Stimulated activated CD4-positive, alpha-beta T cell treated with anti-CD3 and anti-CD28 coated beads, Interleukin-1b, Interleukin-23, amount 100 ng/mL, for 24 hours (primary cell): ENCODE results near the gene LAMA3.

Source experiments
- DNase-seq, 4 experiments: peaks; one replicate each; pipeline ENCODE4 v3.0.0-alpha.2; 2020; ENCODE audit warnings: low read depth in 4 of 4, low spot score in 1 of 4

The LAMA3 gene

DNA sequence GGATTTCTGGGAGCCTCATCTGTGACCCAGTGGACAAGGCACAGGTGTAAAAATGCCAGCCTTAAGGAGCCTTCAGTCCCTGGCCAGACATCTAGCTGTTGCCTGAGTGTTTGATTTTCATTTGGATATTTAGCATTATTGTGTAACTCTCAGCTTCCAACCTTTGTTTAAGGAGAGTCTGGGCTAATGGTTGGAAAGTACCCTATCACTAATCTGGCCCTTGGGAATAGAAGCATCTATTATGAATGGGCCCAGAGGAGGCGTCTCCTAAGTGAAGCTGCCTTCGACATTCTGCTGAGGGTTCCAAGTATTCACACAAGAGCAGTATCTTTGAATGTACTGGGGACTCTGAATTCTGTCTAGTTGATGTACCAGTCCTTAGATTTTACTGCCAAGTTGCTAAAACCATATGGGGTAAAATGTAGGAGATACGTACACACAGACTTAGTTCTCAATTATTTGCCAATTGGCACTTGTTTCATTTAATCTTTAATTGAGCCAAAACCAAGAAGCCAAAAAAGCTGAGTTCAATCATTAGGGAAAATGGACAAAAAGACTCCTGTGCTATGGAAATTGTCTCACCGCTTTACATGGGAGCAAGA is 19.3 kb upstream of the LAMA3 start:
- DNase-seq, result no peak

- DNase-seq, result no peak
Observed at GRCh38 chr18:23671564-23671963, 17.7 kb upstream of the LAMA3 start.

DNA sequence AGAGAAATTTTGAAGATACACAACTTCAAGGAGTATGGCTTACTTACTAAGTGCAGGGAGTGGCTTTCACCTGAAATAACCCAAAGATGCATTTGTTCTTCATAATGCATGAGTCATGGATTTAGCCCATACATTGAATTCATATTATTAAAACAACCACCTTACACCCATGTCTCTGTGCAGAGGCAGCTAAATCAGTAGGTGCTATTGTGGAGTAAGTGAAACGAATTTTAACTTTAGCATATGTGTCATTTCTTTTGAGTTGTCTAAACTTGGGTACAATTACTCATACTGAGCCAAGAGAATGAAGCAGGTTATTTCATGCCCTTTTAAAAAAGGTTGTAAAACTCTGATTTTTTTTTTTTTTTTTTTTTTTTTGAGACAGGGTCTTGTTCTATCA is 15.5 kb upstream of the LAMA3 start:
- no peak for DNase-seq

GRCh38 chr18:23675236-23675635 is 14.0 kb upstream of the LAMA3 start:
- DNase-seq, result no peak

GRCh38 chr18:23675896-23676295 is 13.4 kb upstream of the LAMA3 start:
- DNase-seq, result no peak

GRCh38 chr18:23682045-23682444 is 7.2 kb upstream of the LAMA3 start:
- DNase-seq, result no peak

- no peak for DNase-seq
Observed at GRCh38 chr18:23682472-23682871, 6.8 kb upstream of the LAMA3 start.

DNA sequence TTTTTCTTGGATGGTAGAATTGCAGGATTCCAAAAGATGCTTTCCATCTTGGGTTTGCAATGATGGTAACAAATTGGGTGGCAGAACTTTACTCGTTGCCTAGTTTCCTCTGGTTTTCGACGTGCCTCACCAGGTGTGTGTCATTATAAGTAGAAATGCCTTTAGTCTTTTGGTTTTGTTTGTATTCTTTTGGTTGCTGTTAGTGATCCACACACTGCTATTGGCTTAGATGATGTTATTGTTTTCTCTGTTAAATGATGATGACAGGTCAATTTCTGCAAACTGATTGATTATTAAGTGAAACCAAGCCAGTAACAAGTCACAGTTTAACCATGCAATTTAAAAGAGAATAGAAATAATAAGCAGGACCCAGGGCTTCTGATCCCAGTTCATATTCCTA is 6.1 kb upstream of the LAMA3 start:
- DNase-seq, result no peak

DNA sequence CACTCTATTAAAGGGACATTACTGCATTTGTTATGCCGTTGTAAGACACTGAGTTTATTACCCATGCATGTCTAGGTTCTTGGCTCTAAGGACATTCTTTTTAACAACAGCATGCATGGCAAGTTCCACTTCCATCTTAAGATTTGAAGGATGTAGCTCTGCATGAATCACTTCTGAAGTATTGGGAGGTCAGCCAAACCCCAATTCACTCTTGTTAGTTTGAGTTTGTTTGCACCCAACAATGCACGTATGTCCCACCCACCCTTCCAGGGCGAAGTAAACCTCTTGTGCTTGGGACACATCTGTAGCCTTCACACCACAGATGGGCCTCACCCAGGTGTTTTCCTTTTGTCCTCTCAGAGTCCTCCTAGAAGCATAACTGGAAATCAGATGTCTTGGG is 5.6 kb upstream of the LAMA3 start:
- no peak for DNase-seq

DNA sequence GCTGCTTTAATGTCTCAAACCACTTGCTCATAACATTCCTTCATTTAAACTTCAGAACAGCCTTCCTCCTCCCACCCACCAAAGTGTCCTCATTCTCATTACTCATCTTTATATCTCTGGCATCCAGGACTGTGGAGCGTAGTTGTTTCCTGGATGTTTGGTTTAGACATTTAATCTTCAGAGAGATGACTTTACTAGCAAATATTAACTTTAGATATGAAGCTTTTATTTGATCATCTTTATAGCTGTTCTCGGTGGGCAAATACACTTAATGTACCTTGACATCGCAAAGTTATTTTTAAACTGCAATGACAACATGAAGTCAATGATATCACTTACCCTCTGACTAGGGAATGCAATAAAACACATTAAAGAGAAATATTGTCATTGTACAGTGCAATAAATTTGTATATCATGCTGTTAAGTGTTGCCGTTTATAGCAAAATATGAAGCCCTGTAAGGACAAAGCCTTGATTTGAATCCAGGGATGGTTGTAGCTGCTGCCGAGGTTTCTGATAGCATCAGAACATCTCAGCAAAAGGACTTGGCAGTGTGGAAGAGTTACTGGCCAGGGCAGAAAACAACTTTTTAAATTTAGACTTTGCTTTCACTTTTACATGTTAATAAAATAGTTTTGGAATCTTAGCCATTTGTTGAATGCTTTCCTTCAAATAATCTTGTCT is 4.6 kb upstream of the LAMA3 start:
- no peak for DNase-seq

DNA sequence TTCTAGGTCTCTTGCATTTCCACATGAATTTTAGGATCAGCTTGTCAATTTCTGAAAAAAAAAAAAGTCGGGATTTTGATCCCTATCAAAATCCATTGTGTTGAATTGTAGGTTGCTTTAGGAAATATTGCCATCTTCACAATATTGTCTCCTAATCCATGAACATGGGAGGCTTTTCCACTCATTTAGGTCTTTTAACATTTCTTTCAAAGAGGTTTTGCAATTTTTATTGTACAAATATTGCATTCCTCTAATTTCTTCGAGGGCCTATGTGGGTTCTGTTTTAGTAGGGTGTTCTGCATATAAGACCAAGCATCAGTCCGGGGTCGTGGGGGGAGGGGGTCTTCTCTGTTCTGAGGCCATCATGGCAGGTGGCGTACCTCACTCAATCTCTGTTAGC is 725 bp upstream of the LAMA3 start:
- DNase-seq, result no peak

DNA sequence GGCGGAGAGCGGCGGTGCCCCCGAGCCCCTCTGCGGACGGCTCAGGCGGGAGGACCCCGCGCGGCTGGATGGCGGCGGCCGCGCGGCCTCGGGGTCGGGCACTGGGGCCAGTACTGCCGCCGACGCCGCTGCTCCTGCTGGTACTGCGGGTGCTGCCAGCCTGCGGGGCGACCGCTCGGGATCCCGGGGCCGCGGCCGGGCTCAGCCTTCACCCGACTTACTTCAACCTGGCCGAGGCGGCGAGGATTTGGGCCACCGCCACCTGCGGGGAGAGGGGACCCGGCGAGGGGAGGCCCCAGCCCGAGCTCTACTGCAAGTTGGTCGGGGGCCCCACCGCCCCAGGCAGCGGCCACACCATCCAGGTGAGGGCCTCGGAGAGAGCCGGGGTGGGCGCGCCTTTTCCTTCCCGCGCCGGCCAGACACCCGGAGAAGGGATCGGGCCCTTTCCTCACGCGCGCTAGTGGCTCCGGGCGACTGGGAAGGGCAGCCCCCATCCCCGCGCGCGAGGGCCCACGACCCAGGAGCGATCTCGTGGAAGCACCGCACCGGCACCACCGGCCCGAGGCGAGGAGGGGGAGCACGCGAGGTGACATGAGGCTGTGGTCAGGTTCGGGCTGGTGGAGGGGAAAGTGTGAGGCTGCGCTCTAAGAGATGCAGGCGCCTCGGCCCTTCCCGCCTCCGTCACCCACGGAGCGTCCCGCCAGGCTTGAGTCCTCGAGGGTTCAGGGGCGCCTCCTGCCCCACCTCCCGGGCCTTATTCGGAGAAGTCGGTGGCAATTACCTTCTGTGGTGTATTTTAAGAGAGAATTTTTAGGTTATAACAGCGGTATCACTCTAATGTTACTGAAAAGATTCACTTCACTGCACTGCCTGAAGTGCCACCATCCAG is 607 bp downstream of the LAMA3 start:
- peak in 1 of 4 experiments; percentile 10 for DNase-seq

GRCh38 chr18:23690505-23691068 is 1.3 kb downstream of the LAMA3 start:
- DNase-seq, result no peak

GRCh38 chr18:23693846-23694245 is 4.6 kb downstream of the LAMA3 start:
- DNase-seq, result no peak

- no peak for DNase-seq
Observed at GRCh38 chr18:23694637-23695430, 5.6 kb downstream of the LAMA3 start.

DNA sequence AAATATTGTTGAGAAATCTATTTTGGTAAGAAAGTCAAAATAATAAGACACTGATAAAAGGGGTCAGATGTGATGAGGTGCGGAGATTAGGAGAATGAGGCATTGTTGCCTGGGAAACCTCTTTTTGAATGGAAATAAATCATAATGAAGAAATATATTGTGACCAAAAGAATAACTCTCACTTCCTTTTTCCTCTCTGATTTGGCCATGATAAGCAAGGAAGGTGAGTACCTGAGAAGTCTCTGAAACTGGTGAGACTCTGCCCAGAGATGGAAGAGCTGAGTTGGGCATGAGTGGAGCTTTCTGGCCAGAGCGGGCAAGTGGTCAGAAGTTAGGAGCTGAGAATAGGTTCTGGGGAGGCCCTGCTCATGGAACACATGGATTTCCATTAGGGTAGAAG is 11.8 kb downstream of the LAMA3 start:
- no peak for DNase-seq

- no peak for DNase-seq
Observed at GRCh38 chr18:23701544-23702064, 12.4 kb downstream of the LAMA3 start.

GRCh38 chr18:23702606-23703005 is 13.4 kb downstream of the LAMA3 start:
- DNase-seq, result no peak

DNA sequence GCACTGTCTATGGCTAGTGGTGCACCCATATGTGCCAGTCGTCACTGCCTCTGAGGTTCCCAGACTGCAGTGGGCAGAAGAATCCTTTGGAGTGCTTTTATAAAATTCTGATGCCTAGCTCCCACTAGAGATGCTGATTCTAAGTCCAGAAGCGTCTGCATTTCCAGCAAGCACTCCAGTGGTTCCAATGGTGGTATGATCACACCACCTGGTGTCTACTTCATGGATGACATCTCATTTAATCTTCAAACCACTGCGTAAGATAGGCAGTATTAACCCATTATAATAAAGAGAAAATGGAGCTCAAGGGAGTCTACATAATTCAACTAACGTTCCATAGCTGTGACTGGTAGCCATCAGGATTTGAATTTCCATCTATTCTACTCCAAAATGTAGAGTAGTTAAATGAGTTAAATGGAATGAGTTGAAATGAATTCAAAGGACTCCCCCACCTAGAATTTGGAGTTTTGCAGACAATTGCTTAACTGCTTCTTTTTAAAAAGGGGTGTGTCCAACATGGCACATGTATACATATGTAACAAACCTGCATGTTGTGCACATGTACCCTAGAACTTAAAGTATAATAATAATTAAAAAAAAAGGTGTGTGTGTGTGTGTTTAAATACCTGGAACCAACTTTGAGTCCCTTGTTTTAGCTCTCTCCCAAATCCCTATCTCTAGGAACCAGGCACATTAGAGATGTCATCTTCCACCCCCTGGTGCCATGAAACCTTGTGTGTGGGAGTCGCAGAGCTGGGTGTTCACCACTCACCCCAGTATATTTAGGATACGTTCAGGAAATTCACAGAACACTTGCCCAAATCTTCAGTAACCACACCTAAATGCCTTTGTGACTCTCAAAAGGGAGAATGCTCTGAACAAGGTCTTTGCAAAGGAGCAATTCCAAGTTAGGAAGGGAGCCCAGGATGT is 14.1 kb downstream of the LAMA3 start:
- DNase-seq, result no peak

DNA sequence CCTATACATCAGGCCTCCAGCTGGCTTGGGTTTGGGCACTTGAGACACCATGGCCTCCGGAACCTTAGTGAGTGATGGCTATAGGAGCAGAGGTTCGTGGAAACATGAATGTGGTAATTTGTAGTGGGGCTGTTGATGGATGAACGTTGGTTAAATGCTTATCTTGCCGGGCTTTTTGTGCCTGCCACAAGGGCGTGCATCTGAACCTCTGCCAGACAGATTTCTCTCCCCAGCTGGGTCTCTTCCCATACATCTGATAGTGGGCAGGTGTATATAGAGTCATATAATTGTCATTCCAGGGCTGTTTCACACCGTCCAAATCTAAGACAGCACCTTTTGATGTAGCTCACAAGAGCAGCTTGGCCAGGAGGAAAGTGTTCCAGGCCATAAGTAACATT is 14.7 kb downstream of the LAMA3 start:
- no peak for DNase-seq
